Tibial nerve (tissue), 4 donors: ENCODE data around the gene SYCP2L. TPM values are rescaled to one million over a fixed set of nuclear protein-coding genes. Genes with fewer than 3 reads are reported as not detected.

Source experiments
- DNase-seq, 2 donors: peaks; one replicate each; pipeline ENCODE4 v3.0.0-alpha.2; 2019; ENCODE audit warnings: low spot score in 2 of 2
- H3K27ac ChIP-seq, 4 donors: fragments of 200-600 bp; sonication (generic) in 3 of 4; one replicate each; pipeline ENCODE4 v1.5.1; 2017 to 2019; ENCODE audit warnings: mild to moderate bottlenecking in 1 of 4
- H3K27me3 ChIP-seq, 2 donors: fragments of 200-600 bp; sonication (generic) in 1 of 2; one replicate each; pipeline versions ENCODE4 v1.5.1 to v1.6.0; 2017 to 2019
- H3K36me3 ChIP-seq, 3 donors: fragments of 200-600 bp; sonication (generic); one replicate each; pipeline ENCODE4 v1.5.1; 2018 to 2019
- H3K4me1 ChIP-seq, 4 donors: fragments of 200-600 bp; sonication (generic) in 3 of 4; one replicate each; pipeline ENCODE4 v1.5.1; 2017 to 2019
- H3K4me3 ChIP-seq, 4 donors: fragments of 200-600 bp; sonication (generic) in 3 of 4; one replicate each; pipeline ENCODE4 v1.5.1; 2017 to 2019; ENCODE audit warnings: mild to moderate bottlenecking in 1 of 4, moderate library complexity in 1 of 4
- H3K9me3 ChIP-seq, 4 donors: fragments of 200-600 bp; sonication (generic) in 3 of 4; one replicate each; pipeline ENCODE4 v1.5.1; 2017 to 2019
- CTCF ChIP-seq, 5 experiments: fragments of 200-600 bp in 3 of 5; fragments of 450-650 bp in 2 of 5; sonication (generic) in 3 of 5; IDR thresholded peaks; one replicate each; pipeline ENCODE4 v1.5.1; 2016 to 2019; ENCODE audit warnings: antibody characterized with exemption in 5 of 5, mild to moderate bottlenecking in 3 of 5, moderate library complexity in 2 of 5
- EP300 ChIP-seq, 2 donors: sonication (generic); formaldehyde crosslinking; IDR thresholded peaks; one replicate each; pipeline ENCODE4 v1.6.1; 2017; ENCODE audit warnings: antibody characterized with exemption in 2 of 2, mild to moderate bottlenecking in 1 of 2
- POLR2A ChIP-seq, 2 donors: fragments of 450-650 bp; IDR thresholded peaks; one replicate each; pipeline ENCODE4 v1.6.1; 2017; ENCODE audit warnings: antibody characterized with exemption in 2 of 2, mild to moderate bottlenecking in 2 of 2, moderate library complexity in 2 of 2
- WGBS, 2 donors: methylation state at CpG; one replicate each; pipeline ENCODE4 v1.1.5; 2018; 5-methylcytosine and 5-hydroxymethylcytosine counted together
- total RNA-seq, 4 donors: library from RNA; depleted of rRNA; stranded (reverse); fragments of >200 nt; gene quantifications; one replicate each; pipeline ENCODE4 v1.1.0, GENCODE V29; 2016

SYCP2L gene
- total RNA-seq, 4 donors from 2014 or later, result 2.0 to 3.9 (median 3.5) TPM

GRCh38 chr6:11021714-11022113 is 134.9 kb downstream of the SYCP2L start:
- Histone ChIP-seq H3K4me1 (peaks cover 0 to 42% (median 5%) of the 10 kb centered on the region in 4 donors), H3K4me3 (no peak overlapping the region), H3K36me3 (no peaks in the 10 kb centered on the region), H3K27me3 (no peaks in the 10 kb centered on the region), H3K9me3 (no peaks in the 10 kb centered on the region), H3K27ac (peak overlapping the region in 1 of 4 donors; percentile 4)
- DNase-seq, result no peak
- 77 to 78% methylated on average over 7 of the region's 7 CpGs for WGBS, 2 donors
- TF ChIP-seq CTCF (IDR thresholded peaks at IDR 0.05), result no peak
- TF ChIP-seq POLR2A (IDR thresholded peaks at IDR 0.05), result no peak
- no peak for TF ChIP-seq EP300 (IDR thresholded peaks at IDR 0.05)

GRCh38 chr6:11023032-11023431 is 136.2 kb downstream of the SYCP2L start:
- Histone ChIP-seq H3K36me3 (no peaks in the 10 kb centered on the region), H3K4me1 (peaks cover 0 to 42% (median 5%) of the 10 kb centered on the region in 4 donors), H3K9me3 (no peaks in the 10 kb centered on the region), H3K27ac (no peak overlapping the region), H3K4me3 (no peak overlapping the region), H3K27me3 (no peaks in the 10 kb centered on the region)
- DNase-seq, result peak in 1 of 2 donors; percentile 44
- no peak for TF ChIP-seq EP300 (IDR thresholded peaks at IDR 0.05)
- no peak for TF ChIP-seq CTCF (IDR thresholded peaks at IDR 0.05)
- no peak for TF ChIP-seq POLR2A (IDR thresholded peaks at IDR 0.05)

Other genes starting within 250 kb of the SYCP2L start
- gene C6orf52, start 192.4 kb upstream of the SYCP2L start, total RNA-seq, result not detected
- gene PAK1IP1, start 192.1 kb upstream of the SYCP2L start, total RNA-seq, result 10 to 100 TPM in 2 of 4 donors, 1 to 10 TPM in 2; 6.5 to 21.0 (median 10.3) TPM
- 100 to 1,000 TPM in 3 of 4 donors, 10 to 100 TPM in 1; 87.9 to 136 (median 116) TPM for gene TMEM14C, start 164.0 kb upstream of the SYCP2L start, total RNA-seq
- gene TMEM14B, start 139.2 kb upstream of the SYCP2L start, total RNA-seq, result 10 to 100 TPM; 50.0 to 76.3 (median 60.1) TPM
- under 1 TPM in 2 of 4 donors, not detected in 2; 0.59 to 0.90 TPM for gene MAK, start 48.5 kb upstream of the SYCP2L start, total RNA-seq
- not detected for gene GCM2, start 5.0 kb upstream of the SYCP2L start, total RNA-seq
- 1 to 10 TPM in 3 of 4 donors, under 1 TPM in 1; 0.60 to 2.2 (median 1.3) TPM for gene ELOVL2, start 157.3 kb downstream of the SYCP2L start, total RNA-seq
- 10 to 100 TPM in 1 of 4 donors, 1 to 10 TPM in 3; 6.3 to 11.1 (median 9.6) TPM for gene SMIM13, start 206.8 kb downstream of the SYCP2L start, total RNA-seq
- under 1 TPM in 2 of 4 donors, not detected in 2; 0.22 to 0.42 TPM for gene ERVFRD-1, start 224.7 kb downstream of the SYCP2L start, total RNA-seq